ENCODE data around the gene GTPBP3. TPM values are rescaled to one million over a fixed set of nuclear protein-coding genes. Genes with fewer than 3 reads are reported as not detected.

Gene GTPBP3
- total and polyA plus RNA-seq, 9 of the 15 experiments (the other 6 are each of a cell fraction or from before 2014, with no cell fraction given) = 4.9 to 124 (median 22.6) TPM

DNA sequence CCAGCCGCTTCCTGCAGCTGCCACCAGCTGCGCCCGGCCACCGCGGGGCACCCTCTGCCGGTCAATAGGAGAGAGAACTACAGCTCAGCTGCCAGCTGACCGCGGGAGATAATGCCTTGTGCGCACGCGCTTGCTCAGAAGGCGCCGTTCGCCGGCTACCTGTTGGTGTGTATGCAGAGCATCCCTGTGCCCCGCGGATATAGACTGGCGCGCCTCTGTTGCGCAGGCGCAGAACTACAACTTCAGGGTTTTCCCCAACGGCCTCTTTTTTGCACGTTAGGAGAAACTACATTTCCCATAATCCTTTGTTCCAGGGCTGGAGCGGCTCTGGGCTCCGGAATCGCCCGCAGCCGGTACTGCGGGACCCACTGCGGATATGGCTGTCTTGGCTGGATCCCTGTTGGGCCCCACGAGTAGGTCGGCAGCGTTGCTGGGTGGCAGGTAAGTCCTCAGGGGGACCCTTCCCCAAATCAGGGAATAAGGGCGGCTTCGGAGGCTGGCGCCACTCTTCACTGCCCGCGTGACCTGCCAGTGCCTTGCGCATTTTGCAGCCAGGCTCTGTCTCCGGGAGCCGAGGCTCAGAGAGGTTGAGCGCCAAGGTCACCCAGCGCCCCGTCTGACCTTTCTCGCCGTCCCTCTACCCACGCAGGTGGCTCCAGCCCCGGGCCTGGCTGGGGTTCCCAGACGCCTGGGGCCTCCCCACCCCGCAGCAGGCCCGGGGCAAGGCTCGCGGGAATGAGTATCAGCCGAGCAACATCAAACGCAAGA, 31.7 kb upstream of the GTPBP3 start, which contains the start of gene MRPL34 (continued):
- TF ChIP-seq, protein P1, sequence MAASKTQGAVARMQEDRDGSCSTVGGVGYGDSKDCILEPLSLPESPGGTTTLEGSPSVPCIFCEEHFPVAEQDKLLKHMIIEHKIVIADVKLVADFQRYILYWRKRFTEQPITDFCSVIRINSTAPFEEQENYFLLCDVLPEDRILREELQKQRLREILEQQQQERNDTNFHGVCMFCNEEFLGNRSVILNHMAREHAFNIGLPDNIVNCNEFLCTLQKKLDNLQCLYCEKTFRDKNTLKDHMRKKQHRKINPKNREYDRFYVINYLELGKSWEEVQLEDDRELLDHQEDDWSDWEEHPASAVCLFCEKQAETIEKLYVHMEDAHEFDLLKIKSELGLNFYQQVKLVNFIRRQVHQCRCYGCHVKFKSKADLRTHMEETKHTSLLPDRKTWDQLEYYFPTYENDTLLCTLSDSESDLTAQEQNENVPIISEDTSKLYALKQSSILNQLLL (CRISPR knock-in tag; IDR thresholded peaks at IDR 0.05; ENCODE audit: borderline replicate concordance) = no peak
- TF ChIP-seq EP300 (IDR thresholded peaks at IDR 0.05; ENCODE audit: low read length) (peak; percentile 45; the same call in 1 of the 2 replicates), KLF13 (tag; IDR thresholded peaks at IDR 0.05; ENCODE audit: borderline replicate concordance, low read depth) (no peak; the same call in 1 of the 2 replicates), CREM (IDR thresholded peaks at IDR 0.05; ENCODE audit: low read depth) (peak; percentile 58), ZNF41 (CRISPR knock-in tag; conservative IDR thresholded peaks at IDR 0.05) (no peak), ATF7 (IDR thresholded peaks at IDR 0.05) (peak; percentile 70; the same call in 1 of the 2 replicates), GTF2A2 (tag; IDR thresholded peaks at IDR 0.05) (no peak), EHMT2 (IDR thresholded peaks at IDR 0.05) (no peak), CBFA2T2 (conservative IDR thresholded peaks at IDR 0.05) (peak; percentile 65), KDM5B (IDR thresholded peaks at IDR 0.05; ENCODE audit: insufficient replicate concordance, low read depth, low read length) (peak; percentile 65), CXXC5 (CRISPR knock-in tag; IDR thresholded peaks at IDR 0.05) (peak; percentile 60), MAFK (IDR thresholded peaks at IDR 0.05; ENCODE audit: low read length) (no peak), HMG20B (CRISPR knock-in tag; IDR thresholded peaks at IDR 0.05) (no peak), ATF1 (CRISPR knock-in tag; IDR thresholded peaks at IDR 0.05) (no peak), ATF1 (tag; IDR thresholded peaks at IDR 0.05) (peak; percentile 37), CREB1 (IDR thresholded peaks at IDR 0.05) (peak; percentile 31), CREB1 (CRISPR knock-in tag; IDR thresholded peaks at IDR 0.05) (peak; percentile 59), CHD2 (IDR thresholded peaks at IDR 0.05; ENCODE audit: low read depth, low read length) (0 out of 2 replicates have a peak, but pooled peaks have one; percentile 48), ZNF431 (CRISPR knock-in tag; IDR thresholded peaks at IDR 0.05) (0 out of 2 replicates have a peak, but pooled peaks have one; percentile 5), ZNF274 (IDR thresholded peaks at IDR 0.05; ENCODE audit: borderline replicate concordance, low read depth, low read length) (no peak), RCOR1 (IDR thresholded peaks at IDR 0.05; ENCODE audit: borderline replicate concordance in 1 of 2, low read depth in 2 of 2, low read length in 2 of 2) (peak in 1 of 2 experiments; percentile 82; a peak in 2 of 4 replicates), MYC (IDR thresholded peaks at IDR 0.05; ENCODE audit: low read depth, low read length) (peak; percentile 75), MYC (CRISPR knock-in tag; IDR thresholded peaks at IDR 0.05; ENCODE audit: borderline replicate concordance, low read depth) (peak; percentile 26; the same call in 1 of the 2 replicates), TCF3 (CRISPR knock-in tag; IDR thresholded peaks at IDR 0.05) (peak; percentile 68)
- TF ChIP-seq, protein P2, sequence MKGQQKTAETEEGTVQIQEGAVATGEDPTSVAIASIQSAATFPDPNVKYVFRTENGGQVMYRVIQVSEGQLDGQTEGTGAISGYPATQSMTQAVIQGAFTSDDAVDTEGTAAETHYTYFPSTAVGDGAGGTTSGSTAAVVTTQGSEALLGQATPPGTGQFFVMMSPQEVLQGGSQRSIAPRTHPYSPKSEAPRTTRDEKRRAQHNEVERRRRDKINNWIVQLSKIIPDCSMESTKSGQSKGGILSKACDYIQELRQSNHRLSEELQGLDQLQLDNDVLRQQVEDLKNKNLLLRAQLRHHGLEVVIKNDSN (CRISPR knock-in tag; IDR thresholded peaks at IDR 0.05) = peak; percentile 87
- TF ChIP-seq, protein P3, sequence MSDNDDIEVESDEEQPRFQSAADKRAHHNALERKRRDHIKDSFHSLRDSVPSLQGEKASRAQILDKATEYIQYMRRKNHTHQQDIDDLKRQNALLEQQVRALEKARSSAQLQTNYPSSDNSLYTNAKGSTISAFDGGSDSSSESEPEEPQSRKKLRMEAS (CRISPR knock-in tag; IDR thresholded peaks at IDR 0.05) = peak; percentile 98
- TF ChIP-seq, protein P4, sequence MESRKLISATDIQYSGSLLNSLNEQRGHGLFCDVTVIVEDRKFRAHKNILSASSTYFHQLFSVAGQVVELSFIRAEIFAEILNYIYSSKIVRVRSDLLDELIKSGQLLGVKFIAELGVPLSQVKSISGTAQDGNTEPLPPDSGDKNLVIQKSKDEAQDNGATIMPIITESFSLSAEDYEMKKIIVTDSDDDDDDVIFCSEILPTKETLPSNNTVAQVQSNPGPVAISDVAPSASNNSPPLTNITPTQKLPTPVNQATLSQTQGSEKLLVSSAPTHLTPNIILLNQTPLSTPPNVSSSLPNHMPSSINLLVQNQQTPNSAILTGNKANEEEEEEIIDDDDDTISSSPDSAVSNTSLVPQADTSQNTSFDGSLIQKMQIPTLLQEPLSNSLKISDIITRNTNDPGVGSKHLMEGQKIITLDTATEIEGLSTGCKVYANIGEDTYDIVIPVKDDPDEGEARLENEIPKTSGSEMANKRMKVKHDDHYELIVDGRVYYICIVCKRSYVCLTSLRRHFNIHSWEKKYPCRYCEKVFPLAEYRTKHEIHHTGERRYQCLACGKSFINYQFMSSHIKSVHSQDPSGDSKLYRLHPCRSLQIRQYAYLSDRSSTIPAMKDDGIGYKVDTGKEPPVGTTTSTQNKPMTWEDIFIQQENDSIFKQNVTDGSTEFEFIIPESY (CRISPR knock-in tag; IDR thresholded peaks at IDR 0.05) = peak; percentile 72; the same call in 1 of the 2 replicates
